OCI-LY3 (cell line): ENCODE measurements around the gene SLCO4A1.

Source experiments
- CTCF ChIP-seq: fragments of 200-600, 300-600 bp; sonication (generic); IDR thresholded peaks from 2 replicates; pipeline ENCODE4 v1.5.1; 2014; ENCODE audit warnings: antibody characterized with exemption, low read length, low read depth
- EZH2phosphoT487 ChIP-seq: fragments of 200-600 bp; shearing (Covaris generic); IDR thresholded peaks from 2 replicates; pipeline ENCODE4 v1.6.1; 2018; ENCODE audit warnings: antibody characterized with exemption, mixed run types, low read depth

GRCh38 chr20:62601172-62601571 lies 41.1 kb upstream of the SLCO4A1 start:
- TF ChIP-seq CTCF: no peak
- TF ChIP-seq EZH2phosphoT487: no peak
